Thyroid gland (tissue), 4 donors: ENCODE data around the gene IL22. TPM values are rescaled to one million over a fixed set of nuclear protein-coding genes. Genes with fewer than 3 reads are reported as not detected.
"Not testable (repeated sequence)": the region's sequence is repeated elsewhere in the genome, so short reads cannot be mapped to it uniquely, and the experiment has no call there.

Experiments
- DNase-seq, 2 donors: peaks; one replicate each; pipeline ENCODE4 v3.0.0-alpha.2; 2019
- H3K27ac ChIP-seq, 3 donors: fragments of 200-600 bp; sonication (generic); 1 replicate in 2 of 3; 2 replicates in 1 of 3; pipeline ENCODE4 v1.5.1; 2016 to 2019; ENCODE audit warnings: mild to moderate bottlenecking in 1 of 3, moderate library complexity in 1 of 3
- H3K27me3 ChIP-seq: fragments of 200-600 bp; sonication (generic); one replicate; pipeline ENCODE4 v1.5.1; 2019
- H3K36me3 ChIP-seq, 2 donors: fragments of 200-600 bp; sonication (generic); one replicate each; pipeline ENCODE4 v1.5.1; 2016 to 2019
- H3K4me1 ChIP-seq, 2 donors: fragments of 200-600 bp; sonication (generic); one replicate each; pipeline ENCODE4 v1.5.1; 2017 to 2019
- H3K4me3 ChIP-seq, 3 donors: fragments of 200-600 bp; sonication (generic); replicated peaks in 1 of 3; 1 replicate in 2 of 3; 2 replicates in 1 of 3; pipeline ENCODE4 v1.5.1; 2016; ENCODE audit warnings: mild to moderate bottlenecking in 1 of 3
- H3K9me3 ChIP-seq: fragments of 200-600 bp; sonication (generic); one replicate; pipeline ENCODE4 v1.5.1; 2017
- CTCF ChIP-seq, 6 experiments: fragments of 200-600 bp in 3 of 6; fragments of 450-650 bp in 3 of 6; sonication (generic) in 3 of 6; IDR thresholded peaks; one replicate each; pipeline ENCODE4 v1.5.1; 2016 to 2019; ENCODE audit warnings: antibody characterized with exemption in 6 of 6, mild to moderate bottlenecking in 2 of 6, inconsistent platforms in 1 of 6, moderate library complexity in 1 of 6
- POLR2A ChIP-seq, 2 donors: fragments of 450-650 bp; IDR thresholded peaks; one replicate each; pipeline ENCODE4 v1.6.1; 2017; ENCODE audit warnings: antibody characterized with exemption in 2 of 2, mild to moderate bottlenecking in 2 of 2, moderate library complexity in 1 of 2
- WGBS, 2 donors: methylation state at CpG; one replicate each; pipeline ENCODE4 v1.1.5; 2017; 5-methylcytosine and 5-hydroxymethylcytosine counted together
- intact Hi-C: fragments of 100-400 bp; cut with DNase I; formaldehyde crosslinking; loops from one replicate; pipeline ENCODE4 v1.15.1; 2023
- total RNA-seq, 4 donors: library from RNA; depleted of rRNA; stranded (reverse); fragments of >200 nt; gene quantifications; one replicate each; pipeline ENCODE4 v1.2.3, GENCODE V29; 2016

Gene IL22
- total RNA-seq, 4 donors from 2014 or later = not detected

DNA sequence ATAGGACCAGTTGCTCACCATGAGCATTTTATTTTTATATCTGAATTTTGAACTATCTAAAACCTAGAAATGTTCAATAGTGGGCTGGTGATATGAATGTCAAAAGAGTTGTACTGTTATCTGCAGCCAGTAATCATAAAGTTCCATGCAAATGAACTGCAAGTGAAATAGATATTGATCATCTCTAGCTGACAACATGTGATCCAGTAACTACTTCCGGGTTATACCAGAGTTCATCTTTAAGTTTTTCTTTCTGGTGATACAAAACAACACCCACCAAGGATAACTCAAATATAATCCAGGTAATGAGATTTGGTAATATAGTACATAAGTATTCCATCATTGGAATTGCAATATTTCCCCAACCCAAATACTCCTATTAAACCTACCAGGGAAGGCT is 31.9 kb downstream of the IL22 start:
- Histone ChIP-seq H3K27ac (no peak overlapping the region), H3K9me3 (no peaks in the 10 kb centered on the region), H3K4me3 (no peak overlapping the region), H3K4me1 (no peaks in the 10 kb centered on the region), H3K36me3 (no peaks in the 10 kb centered on the region), H3K27me3 (no peaks in the 10 kb centered on the region)
- intact Hi-C loops = no loop called here
- no peak for DNase-seq
- TF ChIP-seq POLR2A (IDR thresholded peaks at IDR 0.05) (no peak), CTCF (IDR thresholded peaks at IDR 0.05) (no peak)
- 92 to 94% methylated on average over 1 of the region's 1 CpG for WGBS, 2 donors

- Histone ChIP-seq H3K36me3 (no peaks in the 10 kb centered on the region), H3K4me3 (no peak overlapping the region), H3K27ac (no peak overlapping the region), H3K27me3 (no peaks in the 10 kb centered on the region), H3K4me1 (no peaks in the 10 kb centered on the region), H3K9me3 (no peaks in the 10 kb centered on the region)
- no peak for DNase-seq
- TF ChIP-seq CTCF (IDR thresholded peaks at IDR 0.05) (no peak), POLR2A (IDR thresholded peaks at IDR 0.05) (no peak)
- intact Hi-C loops = no loop called here
- 89 to 95% methylated on average over 2 of the region's 2 CpGs for WGBS, 2 donors
Measured at GRCh38 chr12:68210875-68211274, 42.5 kb downstream of the IL22 start.

DNA sequence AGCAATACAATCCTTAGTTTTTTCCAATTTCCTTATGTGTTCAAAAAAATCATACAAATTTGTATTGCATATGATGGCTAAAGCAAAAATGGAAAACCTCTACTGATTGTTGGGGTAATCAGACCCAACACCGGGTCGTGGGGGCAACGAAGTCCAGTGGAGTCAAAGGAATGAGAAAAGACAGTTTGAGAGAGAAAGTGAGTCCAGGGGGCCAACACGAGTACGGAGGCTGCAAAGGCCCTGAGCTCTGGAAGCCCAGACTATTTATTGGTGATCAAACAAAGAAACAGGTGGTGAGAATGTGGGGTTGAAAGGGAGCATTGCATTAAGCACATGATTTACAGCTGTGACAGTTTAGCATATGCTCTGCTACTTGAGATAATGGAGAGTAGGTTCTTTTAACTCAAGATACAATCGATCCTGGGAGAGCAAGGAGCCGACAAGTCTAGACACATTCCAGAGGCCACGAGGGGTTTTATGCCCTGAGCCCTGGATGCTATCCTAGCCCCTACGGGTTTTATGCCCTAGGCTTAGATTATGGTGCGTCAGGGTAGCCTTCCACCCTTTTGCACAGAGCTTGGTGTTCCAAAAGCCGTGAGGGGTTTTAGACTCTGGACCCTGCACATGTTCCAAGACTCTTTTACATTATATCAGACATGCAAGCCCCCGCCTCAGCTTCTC is 44.2 kb downstream of the IL22 start:
- H3K27ac ChIP-seq, H3K27me3 ChIP-seq, DNase-seq, H3K4me3 ChIP-seq, H3K36me3 ChIP-seq, H3K4me1 ChIP-seq, H3K9me3 ChIP-seq, intact Hi-C loops: not testable (repeated sequence)
- 66 to 67% methylated on average over 12 of the region's 12 CpGs for whole genome bisulfite sequencing, 2 donors

DNA sequence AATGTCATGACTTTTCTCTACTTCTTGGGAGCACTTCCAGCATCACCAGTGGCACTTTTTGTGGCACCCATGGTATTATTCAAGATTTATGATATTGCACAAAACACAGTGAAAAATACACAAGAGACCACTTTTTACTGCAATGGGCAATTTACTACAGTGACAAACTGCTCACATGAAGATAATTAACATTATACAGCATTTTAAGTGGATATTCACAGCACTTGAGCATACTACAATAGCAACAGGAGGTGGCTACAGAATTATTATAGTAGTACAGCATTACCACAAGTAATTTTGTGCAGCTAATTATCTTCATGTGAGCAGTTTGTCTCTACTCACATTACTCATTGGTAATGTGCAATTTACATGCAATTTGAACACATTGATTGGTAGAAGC is 46.1 kb downstream of the IL22 start:
- DNase-seq = no peak
- H3K4me1 ChIP-seq = no peaks in the 10 kb centered on the region
- no peaks in the 10 kb centered on the region for H3K9me3 ChIP-seq
- no peak overlapping the region for H3K4me3 ChIP-seq
- H3K36me3 ChIP-seq = no peaks in the 10 kb centered on the region
- no peak overlapping the region for H3K27ac ChIP-seq
- H3K27me3 ChIP-seq = no peaks in the 10 kb centered on the region
- TF ChIP-seq CTCF (IDR thresholded peaks at IDR 0.05) (no peak), POLR2A (IDR thresholded peaks at IDR 0.05) (no peak)
- intact Hi-C loops = no loop called here

DNA sequence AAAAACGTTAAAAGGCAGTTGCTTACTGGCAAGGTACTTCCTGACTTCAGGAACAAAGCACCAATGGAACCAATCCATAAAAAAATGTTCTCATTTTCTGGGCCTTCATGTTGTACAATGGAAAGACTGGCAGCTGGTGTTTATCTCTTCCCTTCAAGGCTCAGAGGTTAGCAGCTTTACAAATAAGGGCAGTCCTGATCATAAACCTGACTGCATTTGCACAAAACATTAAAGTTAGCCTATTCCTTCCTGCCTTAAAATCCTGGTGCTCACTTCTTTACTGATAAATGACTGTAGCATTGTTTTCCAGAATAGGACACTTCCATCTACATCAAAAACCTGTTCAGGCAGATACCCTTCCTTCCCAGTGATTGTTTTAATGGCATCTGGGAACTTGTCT is 47.0 kb downstream of the IL22 start:
- Histone ChIP-seq H3K4me3 (no peak overlapping the region), H3K27ac (no peak overlapping the region), H3K27me3 (no peaks in the 10 kb centered on the region), H3K9me3 (no peaks in the 10 kb centered on the region), H3K4me1 (no peaks in the 10 kb centered on the region), H3K36me3 (no peaks in the 10 kb centered on the region)
- DNase-seq = no peak
- no peak for TF ChIP-seq POLR2A (IDR thresholded peaks at IDR 0.05)
- TF ChIP-seq CTCF (IDR thresholded peaks at IDR 0.05) = no peak
- intact Hi-C loops = no loop called here
- 42 to 64% methylated on average over 1 of the region's 1 CpG for WGBS, 2 donors

DNA sequence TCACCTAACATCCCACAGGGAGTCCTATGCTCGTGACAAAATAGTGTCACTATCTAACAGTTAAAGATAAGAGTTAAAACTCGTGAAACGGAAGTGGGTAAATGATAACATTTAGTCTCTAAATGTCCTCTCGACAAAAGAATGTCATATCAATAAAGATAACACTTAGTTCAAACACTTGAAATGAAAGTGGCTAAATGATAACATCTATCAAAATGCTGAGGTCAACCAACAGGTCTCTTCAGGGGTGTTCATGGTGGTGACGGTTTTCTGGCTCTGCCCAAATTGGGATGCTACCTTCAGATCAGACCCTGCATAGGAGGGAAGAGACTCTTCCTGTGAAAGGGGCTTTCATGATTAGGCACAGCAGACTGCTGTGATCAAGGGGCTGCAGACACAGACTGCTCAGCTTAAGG is 49.9 kb downstream of the IL22 start:
- Histone ChIP-seq H3K36me3 (no peaks in the 10 kb centered on the region), H3K27me3 (no peaks in the 10 kb centered on the region), H3K27ac (no peak overlapping the region), H3K4me1 (no peaks in the 10 kb centered on the region), H3K9me3 (no peaks in the 10 kb centered on the region), H3K4me3 (no peak overlapping the region)
- intact Hi-C loops = no loop called here
- no peak for DNase-seq
- no peak for TF ChIP-seq POLR2A (IDR thresholded peaks at IDR 0.05)
- TF ChIP-seq CTCF (IDR thresholded peaks at IDR 0.05) = no peak
- 57% methylated on average over 5 of the region's 5 CpGs for WGBS, 2 donors
